Skeletal muscle tissue (tissue), 4 donors: ENCODE data around the gene NEDD4L. TPM values are rescaled to one million over a fixed set of nuclear protein-coding genes. Genes with fewer than 3 reads are reported as not detected.

ENCODE experiments used
- H3K27ac ChIP-seq: one replicate; pipeline ENCODE4 v1.7.0; 2013; ENCODE audit warnings: mild to moderate bottlenecking, low read depth, low read length, inconsistent platforms
- H3K27me3 ChIP-seq, 3 donors: one replicate each; pipeline ENCODE4 v1.7.0; 2013; ENCODE audit warnings: low read length in 3 of 3; ENCODE audit not compliant: control insufficient read depth in 3 of 3, insufficient read depth in 3 of 3
- H3K36me3 ChIP-seq, 3 donors: one replicate each; pipeline ENCODE4 v1.7.0; 2013; ENCODE audit warnings: low read length in 3 of 3; ENCODE audit not compliant: control insufficient read depth in 3 of 3, insufficient read depth in 3 of 3
- H3K4me1 ChIP-seq, 3 donors: one replicate each; pipeline ENCODE4 v1.7.0; 2013; ENCODE audit warnings: low read length in 3 of 3, mild to moderate bottlenecking in 3 of 3; ENCODE audit not compliant: control insufficient read depth in 3 of 3, insufficient read depth in 3 of 3
- H3K4me3 ChIP-seq, 3 donors: one replicate each; pipeline ENCODE4 v1.7.0; 2013; ENCODE audit warnings: low read length in 3 of 3
- H3K9ac ChIP-seq, 3 donors: one replicate each; pipeline ENCODE4 v1.7.0; 2013; ENCODE audit warnings: low read length in 3 of 3, mild to moderate bottlenecking in 3 of 3, moderate library complexity in 2 of 3, low read depth in 1 of 3
- H3K9me3 ChIP-seq, 3 donors: one replicate each; pipeline ENCODE4 v1.7.0; 2013; ENCODE audit warnings: low read length in 3 of 3; ENCODE audit not compliant: control insufficient read depth in 3 of 3
- total RNA-seq: library from RNA; depleted of rRNA; stranded (reverse); fragments of >200 nt; gene quantifications from one replicate; pipeline ENCODE4 v1.2.3, GENCODE V29; 2014
- donor health status: Osteomylitis.

Gene NEDD4L
- total RNA-seq, 1 donor from 2014 or later = 34.4 TPM

- Histone ChIP-seq H3K4me1 (peaks cover 17 to 28% (median 21%) of the 10 kb centered on the region in 3 donors), H3K27me3 (no peaks in the 10 kb centered on the region), H3K9me3 (no peaks in the 10 kb centered on the region), H3K9ac (no peak overlapping the region), H3K4me3 (no peak overlapping the region), H3K27ac (no peak overlapping the region), H3K36me3 (no peaks in the 10 kb centered on the region)
Observed at GRCh38 chr18:58186258-58186948, 142.4 kb downstream of the NEDD4L start.

- Histone ChIP-seq H3K4me1 (peaks cover 17 to 33% (median 21%) of the 10 kb centered on the region in 3 donors), H3K27me3 (no peaks in the 10 kb centered on the region), H3K36me3 (no peaks in the 10 kb centered on the region), H3K9ac (no peak overlapping the region), H3K4me3 (no peak overlapping the region), H3K27ac (no peak overlapping the region), H3K9me3 (no peaks in the 10 kb centered on the region)
Observed at GRCh38 chr18:58187674-58188073, 143.6 kb downstream of the NEDD4L start.

DNA sequence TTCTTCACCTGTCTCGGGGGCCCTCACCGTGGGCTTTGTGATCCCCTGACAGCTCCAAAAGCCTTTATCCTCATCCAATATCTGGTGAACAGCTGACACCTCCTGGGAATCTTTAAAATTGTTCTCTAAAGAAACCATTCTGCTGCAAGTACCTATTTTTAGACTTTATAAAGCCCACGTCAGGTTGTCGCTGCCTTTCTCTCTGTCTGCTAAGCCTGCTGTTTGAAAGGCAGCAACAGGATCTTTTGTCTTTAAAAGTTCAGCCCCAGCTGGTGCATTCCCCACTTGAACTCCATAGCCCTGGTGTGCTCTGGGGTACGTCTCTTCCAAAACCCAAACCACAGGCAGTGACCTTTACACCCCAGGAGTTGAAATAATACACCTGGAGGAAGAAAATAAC lies 145.0 kb downstream of the NEDD4L start:
- H3K4me1 ChIP-seq = peaks cover 11 to 25% (median 18%) of the 10 kb centered on the region in 3 donors
- H3K9ac ChIP-seq = peak overlapping the region in 1 of 3 donors; percentile 57
- H3K36me3 ChIP-seq = no peaks in the 10 kb centered on the region
- no peaks in the 10 kb centered on the region for H3K27me3 ChIP-seq
- peak overlapping the region in 1 of 3 donors; percentile 29 for H3K4me3 ChIP-seq
- H3K9me3 ChIP-seq = no peaks in the 10 kb centered on the region
- no peak overlapping the region for H3K27ac ChIP-seq

DNA sequence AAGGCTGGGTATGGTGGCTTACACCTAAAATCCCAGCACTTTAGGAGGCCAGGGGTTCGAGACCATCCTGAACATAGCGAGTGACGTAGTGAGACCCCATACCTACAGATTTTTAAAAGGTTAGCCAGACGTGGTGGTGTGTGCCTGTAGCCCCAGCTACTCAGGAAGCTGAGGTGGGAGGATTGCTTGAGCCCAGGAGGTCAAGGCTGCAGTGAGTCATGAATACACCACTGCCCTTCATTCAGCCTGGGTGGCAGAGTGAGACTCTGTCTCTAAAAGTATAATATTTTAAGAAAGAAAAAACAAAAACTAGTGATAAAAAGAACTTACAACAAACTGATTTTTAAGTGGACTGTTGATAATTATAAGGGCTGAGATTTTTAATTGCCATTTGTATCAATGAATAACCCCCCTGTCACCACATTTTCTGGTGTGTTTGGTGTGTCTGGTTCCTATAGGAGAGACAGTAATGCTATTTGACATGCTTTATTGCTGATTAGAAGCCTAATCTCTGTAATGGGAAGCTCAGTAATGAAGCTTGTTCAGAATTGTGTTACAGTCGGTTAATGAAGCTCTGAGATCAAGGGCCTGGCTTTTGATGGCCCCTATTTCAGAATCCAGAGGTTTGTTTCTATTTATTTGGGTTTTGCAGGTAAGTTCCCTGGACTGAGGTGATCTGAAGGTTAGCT lies 147.0 kb downstream of the NEDD4L start:
- Histone ChIP-seq H3K27me3 (no peaks in the 10 kb centered on the region), H3K4me3 (no peak overlapping the region), H3K27ac (no peak overlapping the region), H3K9me3 (no peaks in the 10 kb centered on the region), H3K36me3 (no peaks in the 10 kb centered on the region), H3K9ac (no peak overlapping the region), H3K4me1 (peaks cover 11 to 25% (median 18%) of the 10 kb centered on the region in 3 donors)

- no peaks in the 10 kb centered on the region for H3K36me3 ChIP-seq
- H3K9me3 ChIP-seq = no peaks in the 10 kb centered on the region
- H3K4me1 ChIP-seq = peaks cover 11 to 21% (median 18%) of the 10 kb centered on the region in 3 donors
- no peaks in the 10 kb centered on the region for H3K27me3 ChIP-seq
- no peak overlapping the region for H3K9ac ChIP-seq
- H3K27ac ChIP-seq = no peak overlapping the region
- no peak overlapping the region for H3K4me3 ChIP-seq
Observed at GRCh38 chr18:58191626-58192025, 147.6 kb downstream of the NEDD4L start.

DNA sequence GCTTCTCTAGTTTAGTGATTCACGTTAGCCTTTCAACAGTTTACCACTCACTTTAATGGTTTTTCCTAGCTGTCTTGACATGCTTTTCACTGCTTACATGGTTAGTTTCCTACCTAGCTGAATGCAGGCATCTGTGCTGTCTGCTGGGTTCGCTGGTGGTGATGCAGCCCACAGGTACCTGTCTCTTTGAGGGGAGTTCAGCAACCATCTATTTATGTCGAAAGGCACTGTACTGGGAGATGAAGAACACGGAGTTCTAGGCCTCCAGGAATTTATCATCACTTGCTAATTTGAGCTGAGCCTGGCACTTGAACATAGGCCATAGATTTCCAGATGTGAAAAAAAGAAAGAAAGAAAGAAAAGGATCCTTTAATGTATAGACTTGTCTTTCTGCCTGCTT lies 148.5 kb downstream of the NEDD4L start:
- Histone ChIP-seq H3K9me3 (no peaks in the 10 kb centered on the region), H3K36me3 (no peaks in the 10 kb centered on the region), H3K9ac (no peak overlapping the region), H3K27me3 (no peaks in the 10 kb centered on the region), H3K27ac (no peak overlapping the region), H3K4me1 (peaks cover 11 to 21% (median 18%) of the 10 kb centered on the region in 3 donors), H3K4me3 (no peak overlapping the region)

- no peak overlapping the region for H3K27ac ChIP-seq
- no peaks in the 10 kb centered on the region for H3K27me3 ChIP-seq
Observed at GRCh38 chr18:58194028-58194427, 150.0 kb downstream of the NEDD4L start.

GRCh38 chr18:58195278-58195765 lies 151.3 kb downstream of the NEDD4L start:
- peak overlapping the region in 2 of 3 donors; percentile 40 to 55 for H3K4me3 ChIP-seq
- no peak overlapping the region for H3K27ac ChIP-seq
- H3K9me3 ChIP-seq = no peaks in the 10 kb centered on the region
- peaks cover 0 to 5% (median 0%) of the 10 kb centered on the region in 3 donors for H3K4me1 ChIP-seq
- no peak overlapping the region for H3K9ac ChIP-seq
- H3K27me3 ChIP-seq = no peaks in the 10 kb centered on the region
- H3K36me3 ChIP-seq = no peaks in the 10 kb centered on the region

More at GRCh38 chr18:58194028-58194427, 150.0 kb downstream of the NEDD4L start:
- no peak overlapping the region for H3K9ac ChIP-seq
- H3K9me3 ChIP-seq = no peaks in the 10 kb centered on the region
- H3K4me1 ChIP-seq = peaks cover 3 to 10% (median 6%) of the 10 kb centered on the region in 3 donors
- H3K36me3 ChIP-seq = no peaks in the 10 kb centered on the region
- no peak overlapping the region for H3K4me3 ChIP-seq

DNA sequence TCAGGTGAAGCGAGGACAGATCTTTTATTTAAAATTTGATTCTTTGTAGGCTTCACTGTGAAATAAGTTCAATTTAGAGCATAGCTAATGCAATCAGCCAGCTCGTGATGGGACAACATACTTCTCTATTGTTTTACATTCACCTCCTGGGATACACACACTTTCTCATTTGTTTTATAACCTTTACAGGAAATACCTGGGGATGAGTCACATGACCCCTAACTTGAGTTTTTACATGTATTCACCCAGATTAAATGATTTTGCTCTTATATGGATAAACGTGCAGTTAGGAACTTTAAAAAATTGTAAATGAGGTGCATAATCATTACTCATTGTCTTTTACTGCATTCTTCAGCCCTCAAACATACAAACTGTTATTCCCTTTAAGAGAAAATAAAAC lies 152.1 kb downstream of the NEDD4L start:
- Histone ChIP-seq H3K4me1 (peaks cover 0 to 5% (median 0%) of the 10 kb centered on the region in 3 donors), H3K9me3 (no peaks in the 10 kb centered on the region), H3K27me3 (no peaks in the 10 kb centered on the region), H3K27ac (no peak overlapping the region), H3K4me3 (no peak overlapping the region), H3K36me3 (no peaks in the 10 kb centered on the region), H3K9ac (no peak overlapping the region)
